CD4-positive, alpha-beta T cell treated with Interleukin-2 at 100 ng/mL for 4 hours (primary cell): ENCODE results near the gene ADGRG4.
"Not testable (repeated sequence)": the region's sequence is repeated elsewhere in the genome, so short reads cannot be mapped to it uniquely, and the experiment has no call there.

Experiments used
- DNase-seq: peaks from one replicate; pipeline ENCODE4 v3.0.0-alpha.2; 2020; ENCODE audit warnings: low spot score

ADGRG4 gene, protein sequence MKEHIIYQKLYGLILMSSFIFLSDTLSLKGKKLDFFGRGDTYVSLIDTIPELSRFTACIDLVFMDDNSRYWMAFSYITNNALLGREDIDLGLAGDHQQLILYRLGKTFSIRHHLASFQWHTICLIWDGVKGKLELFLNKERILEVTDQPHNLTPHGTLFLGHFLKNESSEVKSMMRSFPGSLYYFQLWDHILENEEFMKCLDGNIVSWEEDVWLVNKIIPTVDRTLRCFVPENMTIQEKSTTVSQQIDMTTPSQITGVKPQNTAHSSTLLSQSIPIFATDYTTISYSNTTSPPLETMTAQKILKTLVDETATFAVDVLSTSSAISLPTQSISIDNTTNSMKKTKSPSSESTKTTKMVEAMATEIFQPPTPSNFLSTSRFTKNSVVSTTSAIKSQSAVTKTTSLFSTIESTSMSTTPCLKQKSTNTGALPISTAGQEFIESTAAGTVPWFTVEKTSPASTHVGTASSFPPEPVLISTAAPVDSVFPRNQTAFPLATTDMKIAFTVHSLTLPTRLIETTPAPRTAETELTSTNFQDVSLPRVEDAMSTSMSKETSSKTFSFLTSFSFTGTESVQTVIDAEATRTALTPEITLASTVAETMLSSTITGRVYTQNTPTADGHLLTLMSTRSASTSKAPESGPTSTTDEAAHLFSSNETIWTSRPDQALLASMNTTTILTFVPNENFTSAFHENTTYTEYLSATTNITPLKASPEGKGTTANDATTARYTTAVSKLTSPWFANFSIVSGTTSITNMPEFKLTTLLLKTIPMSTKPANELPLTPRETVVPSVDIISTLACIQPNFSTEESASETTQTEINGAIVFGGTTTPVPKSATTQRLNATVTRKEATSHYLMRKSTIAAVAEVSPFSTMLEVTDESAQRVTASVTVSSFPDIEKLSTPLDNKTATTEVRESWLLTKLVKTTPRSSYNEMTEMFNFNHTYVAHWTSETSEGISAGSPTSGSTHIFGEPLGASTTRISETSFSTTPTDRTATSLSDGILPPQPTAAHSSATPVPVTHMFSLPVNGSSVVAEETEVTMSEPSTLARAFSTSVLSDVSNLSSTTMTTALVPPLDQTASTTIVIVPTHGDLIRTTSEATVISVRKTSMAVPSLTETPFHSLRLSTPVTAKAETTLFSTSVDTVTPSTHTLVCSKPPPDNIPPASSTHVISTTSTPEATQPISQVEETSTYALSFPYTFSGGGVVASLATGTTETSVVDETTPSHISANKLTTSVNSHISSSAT (N-terminal part only)

DNA sequence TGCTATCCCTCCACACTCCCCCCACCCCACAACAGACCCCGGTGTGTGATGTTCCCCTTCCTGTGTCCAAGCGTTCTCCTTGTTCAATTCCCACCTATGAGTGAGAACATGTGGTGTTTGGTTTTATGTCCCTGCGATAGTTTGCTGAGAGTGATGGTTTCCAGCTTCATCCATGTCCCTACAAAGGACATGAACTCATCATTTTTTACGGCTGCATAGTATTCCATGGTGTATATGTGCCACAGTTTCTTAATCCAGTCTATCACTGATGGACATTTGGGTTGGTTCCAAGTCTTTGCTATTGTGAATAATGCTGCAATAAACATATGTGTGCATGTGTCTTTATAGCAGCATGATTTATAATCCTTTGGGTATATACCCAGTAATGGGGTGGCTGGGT lies at the start of gene ADGRG4:
TSS of gene ADGRG4 (plus strand) at position 243 of the 400 bp plus-strand sequence. CDS start 7,815 bp downstream, outside the sequence.
- not testable (repeated sequence) for DNase-seq

DNA sequence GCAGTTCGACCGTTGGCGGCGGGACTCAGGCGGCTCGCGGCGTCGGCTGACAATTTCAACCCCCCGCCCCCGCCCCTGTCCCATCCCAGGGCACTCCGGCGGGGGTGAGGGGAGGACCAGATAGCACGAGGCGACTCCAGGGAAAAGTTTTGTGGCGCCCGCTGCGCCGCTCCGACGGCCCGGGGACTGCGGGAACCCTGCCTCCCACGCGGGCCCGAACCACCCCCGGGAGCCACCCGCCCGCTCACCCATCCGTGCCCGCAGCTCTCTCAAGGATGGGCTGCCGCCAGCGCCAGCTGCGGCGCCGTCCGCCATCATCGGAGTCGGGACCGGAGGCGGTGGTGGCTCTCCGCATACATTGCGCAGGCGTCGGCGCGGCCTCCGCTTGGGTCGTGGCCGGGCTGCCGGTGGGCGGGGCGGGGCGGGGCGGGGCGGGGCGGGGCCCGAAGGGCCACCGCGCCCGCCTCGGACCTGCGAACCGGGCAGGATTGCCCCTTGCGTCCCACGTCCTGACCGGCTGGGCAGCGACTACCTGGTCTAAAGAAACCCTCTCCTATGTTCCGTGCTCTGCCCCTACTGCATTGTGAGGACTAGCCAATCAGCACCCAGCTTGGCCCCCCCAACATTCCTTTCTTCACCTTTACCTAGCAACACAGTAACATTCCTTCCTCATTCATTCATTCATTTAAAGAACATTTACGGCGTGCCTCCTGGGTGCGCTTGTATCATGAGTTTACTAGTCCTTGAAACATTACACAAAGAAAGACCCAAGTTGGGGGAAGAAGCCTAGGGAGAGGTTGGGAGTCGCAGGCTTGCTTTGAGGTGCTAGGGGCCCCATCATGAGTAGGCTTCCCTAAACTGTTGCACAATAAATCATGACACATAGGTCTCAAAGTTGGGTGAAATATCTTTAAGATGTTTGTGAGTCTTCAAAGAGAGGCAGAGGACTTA lies 49.4 kb upstream of the ADGRG4 start, which contains the start of gene MAP7D3:
TSS of gene MAP7D3 (minus strand) at position 360 of the 951 bp plus-strand sequence. CDS start at position 318, 42 bp downstream.
- peak; percentile 64 for DNase-seq

DNA sequence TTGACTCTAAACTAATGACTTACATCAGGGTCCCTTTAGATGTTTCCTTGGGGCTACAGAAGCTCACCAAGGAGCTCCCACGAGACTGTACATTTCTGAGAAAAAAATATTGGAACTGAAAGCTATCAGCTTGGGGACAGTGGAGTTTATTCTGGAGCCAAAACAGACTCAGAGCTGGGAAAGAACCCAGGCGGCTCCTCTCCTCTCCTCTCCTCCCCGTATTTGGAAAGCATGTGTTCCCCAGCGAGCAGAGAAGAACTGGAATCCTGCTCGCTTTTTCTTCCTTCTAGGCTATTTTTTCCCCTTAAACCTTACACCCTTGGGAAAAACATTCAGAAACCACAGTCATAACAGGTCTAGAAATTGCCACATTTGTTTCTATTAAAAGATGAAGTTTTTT lies 45.2 kb upstream of the ADGRG4 start:
- DNase-seq: no peak

DNA sequence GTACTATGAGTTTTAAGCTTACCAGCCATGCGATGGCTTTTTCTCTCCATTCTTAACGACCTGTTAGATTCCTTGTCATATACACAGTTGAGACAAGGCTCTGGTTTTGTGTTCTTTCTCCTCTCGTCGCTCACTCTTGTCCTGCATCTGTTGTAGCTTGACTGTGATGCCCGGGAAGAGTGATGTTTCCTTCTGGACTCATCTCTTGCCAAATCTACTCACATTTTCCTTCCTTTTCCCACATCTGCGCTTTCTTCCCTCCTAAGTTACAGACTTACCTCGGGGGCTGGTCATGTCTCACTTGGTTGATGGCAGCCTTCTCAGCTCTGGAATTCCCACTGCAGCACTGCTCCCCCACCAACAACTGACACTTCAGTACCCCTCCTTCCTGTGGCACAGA lies 44.7 kb upstream of the ADGRG4 start:
- no peak for DNase-seq

DNA sequence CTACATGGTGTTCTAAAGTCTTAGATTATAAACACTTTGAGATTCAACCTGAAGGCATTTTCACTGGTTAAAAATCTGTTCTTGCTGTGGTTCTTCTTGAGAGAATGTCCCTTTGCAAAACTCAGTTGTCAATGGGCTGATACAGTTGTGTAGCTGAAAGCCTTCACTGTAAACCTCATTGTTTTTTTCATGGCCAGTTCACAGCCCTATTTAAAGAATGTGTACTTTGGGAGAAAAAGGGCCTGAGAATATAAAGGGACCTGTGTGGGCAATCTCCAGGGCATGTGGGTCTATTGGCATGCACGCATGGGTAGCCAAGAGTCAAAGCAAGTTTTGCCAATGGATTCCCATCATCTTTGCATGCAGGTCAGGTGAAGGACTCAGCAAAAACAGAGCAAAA lies 41.8 kb upstream of the ADGRG4 start:
- no peak for DNase-seq

DNA sequence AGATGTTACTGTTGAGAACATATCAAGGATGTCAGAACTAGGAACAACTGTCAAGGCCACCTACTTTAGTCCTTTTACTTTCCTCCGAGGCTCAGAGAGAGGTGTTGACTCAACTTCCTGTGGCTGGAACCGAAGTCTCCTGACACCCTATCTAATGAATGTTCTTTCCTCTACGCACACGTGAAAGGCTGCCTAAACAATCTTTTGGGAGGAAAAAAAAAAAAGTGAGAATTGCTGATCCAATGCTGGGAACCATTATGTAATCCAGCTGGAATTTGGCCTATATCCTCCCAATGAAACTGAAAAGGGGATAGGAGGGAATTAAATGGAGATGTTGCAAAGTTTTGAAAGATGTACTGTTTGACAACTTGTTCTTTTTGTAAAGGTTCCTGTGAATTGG lies 41.2 kb upstream of the ADGRG4 start:
- peak; percentile 27 for DNase-seq

DNA sequence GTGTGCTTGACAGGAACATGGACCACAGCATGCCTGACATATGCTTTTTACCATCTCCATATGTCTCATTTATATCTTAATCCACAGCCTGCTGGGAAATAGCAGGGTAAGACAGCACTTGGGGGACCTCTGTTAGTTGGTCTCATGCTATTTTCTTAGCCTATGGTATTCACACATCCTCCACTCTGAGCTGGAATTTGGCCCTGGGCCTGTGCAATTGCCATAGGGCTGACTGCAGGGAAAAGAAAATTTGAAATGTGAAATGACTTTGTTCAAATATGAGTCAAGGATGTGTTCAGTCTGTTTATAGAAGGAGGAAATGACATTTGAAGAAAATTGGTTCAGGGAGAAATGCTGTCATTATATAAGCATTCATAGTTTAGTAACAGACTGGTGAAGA lies 40.0 kb upstream of the ADGRG4 start:
- DNase-seq: no peak

DNA sequence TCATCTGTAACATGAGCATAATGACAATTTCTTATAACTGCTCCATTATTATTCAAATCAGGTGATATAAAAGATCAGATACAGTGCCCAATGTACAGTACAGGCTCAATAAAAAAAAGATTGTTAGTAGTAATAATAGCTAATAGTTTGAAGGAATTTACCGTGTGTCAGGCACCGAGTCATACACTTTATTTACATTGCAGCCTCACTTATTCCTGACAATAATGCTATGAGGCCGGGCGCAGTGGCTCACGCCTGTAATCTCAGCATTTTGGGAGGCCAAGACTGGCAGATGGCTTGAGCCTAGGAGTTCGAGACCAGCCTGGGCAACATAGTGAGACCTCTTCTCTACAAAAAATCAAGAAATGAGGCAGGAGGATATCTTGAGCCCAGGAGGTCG lies 39.4 kb upstream of the ADGRG4 start:
- no peak for DNase-seq

DNA sequence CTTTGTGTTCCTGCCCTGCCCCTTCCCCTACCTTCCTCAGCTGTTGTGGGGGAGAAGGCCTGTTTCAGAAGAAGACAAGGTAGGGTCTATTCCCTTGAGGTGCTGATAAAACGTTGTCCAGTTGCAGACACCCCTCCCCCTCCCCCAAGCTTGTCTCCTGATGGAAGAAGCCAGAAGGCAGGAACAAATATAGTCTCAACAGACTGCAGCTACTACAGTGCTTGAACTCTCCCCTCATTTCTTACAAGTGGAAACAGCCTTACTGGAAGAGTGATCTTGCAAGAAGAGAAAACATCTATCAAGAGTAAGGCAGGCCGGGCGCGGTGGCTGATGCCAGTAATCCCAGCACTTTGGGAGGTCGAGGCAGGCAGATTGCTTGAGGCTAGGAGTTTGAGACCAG lies 38.5 kb upstream of the ADGRG4 start:
- DNase-seq: no peak

DNA sequence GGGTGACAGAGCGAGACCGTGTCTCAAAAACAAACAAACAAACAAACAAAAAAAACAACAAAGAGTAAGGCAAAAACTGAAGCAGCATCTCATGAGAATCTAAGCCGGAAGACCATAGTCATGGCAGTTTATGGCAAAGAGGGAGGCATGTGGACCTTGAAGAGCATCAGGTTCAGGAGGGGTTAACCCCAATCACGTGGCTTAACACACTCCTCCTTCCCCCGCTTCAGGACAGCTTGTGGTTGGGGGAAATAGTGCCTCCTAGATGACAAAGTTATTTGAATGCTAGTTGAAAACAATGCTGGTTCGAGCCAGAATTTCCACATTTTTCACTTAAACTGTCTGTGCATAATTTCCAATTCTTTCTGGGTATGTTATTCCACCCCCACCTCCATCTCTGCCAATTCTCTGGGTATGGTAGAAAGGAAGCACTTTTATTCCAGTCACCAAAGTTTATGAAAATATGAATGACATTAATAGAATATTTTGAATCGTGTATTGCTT lies 37.9 kb upstream of the ADGRG4 start:
- DNase-seq: no peak

DNA sequence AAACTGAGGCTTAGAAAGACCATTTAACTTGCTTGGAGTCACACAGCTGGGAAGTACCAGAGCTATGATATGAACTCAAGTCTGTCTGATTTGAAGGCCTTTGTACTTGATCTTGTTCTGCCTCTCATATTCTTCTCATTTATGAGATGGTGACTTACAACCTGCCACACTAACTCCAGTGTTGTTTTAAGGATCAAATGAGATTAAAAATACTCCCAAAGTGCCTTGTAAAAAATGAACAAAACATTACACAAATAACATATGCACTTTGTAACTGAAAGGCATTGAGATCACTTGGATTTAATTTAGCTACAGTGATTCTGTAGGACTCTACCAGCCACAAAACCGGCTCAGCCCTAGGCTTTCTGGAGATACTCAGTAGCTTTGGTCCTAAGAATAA lies 33.9 kb upstream of the ADGRG4 start:
- DNase-seq: no peak

DNA sequence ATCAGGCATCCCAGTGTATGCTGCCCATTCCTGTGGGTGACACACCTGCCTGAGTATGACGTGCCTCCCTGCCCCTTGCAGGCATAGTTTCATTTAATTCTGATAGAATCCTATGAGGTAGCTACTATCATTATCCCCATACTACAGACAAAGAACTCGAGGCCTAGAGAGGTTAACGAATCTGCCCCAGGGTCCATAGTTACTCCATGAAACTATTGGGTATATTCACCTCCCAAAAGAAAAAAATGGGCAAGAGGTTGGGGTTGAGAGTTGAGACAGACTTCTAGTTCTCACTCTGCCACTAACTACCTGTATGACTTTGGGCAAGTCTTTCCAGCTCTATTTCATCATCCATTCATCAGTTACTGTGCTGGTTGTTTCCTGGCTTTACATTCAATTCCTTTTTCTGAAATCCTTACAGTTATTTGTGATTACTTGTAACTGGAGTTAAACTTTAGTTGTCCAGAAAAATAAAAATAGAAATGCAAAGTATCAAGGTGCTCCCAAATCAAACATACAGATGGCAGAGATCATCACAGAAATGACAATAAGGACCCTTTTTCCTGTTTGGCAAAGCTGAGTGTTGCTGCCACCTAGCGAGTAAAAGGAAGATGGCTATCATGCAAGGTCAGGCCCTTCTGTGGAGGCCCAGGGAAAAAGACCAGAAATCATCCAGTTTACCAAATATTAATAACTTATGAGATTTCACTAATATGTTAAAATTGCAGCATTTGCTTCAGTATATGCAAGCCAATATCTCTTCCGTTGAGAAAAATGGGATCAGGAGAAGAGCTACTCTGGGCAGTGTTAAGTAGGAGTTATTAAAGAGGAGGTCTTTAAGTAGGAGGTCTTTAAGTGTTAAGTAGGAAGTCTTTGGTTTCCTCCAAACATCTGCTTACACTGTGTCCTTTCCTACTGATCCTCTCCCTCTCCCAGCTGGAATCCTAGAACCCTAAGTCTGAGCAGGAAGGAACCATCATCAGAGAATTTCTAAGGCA lies 32.4 kb upstream of the ADGRG4 start:
- DNase-seq: peak; percentile 62

DNA sequence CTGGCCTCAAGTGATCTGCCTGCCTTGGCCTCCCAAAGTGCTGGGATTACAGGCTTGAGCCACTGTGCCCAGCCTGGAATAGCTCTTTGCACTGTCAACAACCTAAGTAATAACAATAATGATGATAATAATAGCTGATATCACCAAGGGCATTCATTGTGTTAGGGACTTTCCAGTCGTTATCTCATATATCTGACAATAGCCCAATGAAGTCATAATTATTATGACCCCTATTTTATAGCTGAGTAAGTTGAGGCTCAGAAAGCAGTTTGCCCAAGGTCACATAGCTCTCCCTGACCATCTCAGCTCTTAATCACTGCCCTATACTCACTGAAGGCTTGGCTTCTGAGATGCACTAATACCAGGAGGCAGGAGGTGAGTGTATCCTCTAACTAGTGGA lies 30.8 kb upstream of the ADGRG4 start:
- no peak for DNase-seq

DNA sequence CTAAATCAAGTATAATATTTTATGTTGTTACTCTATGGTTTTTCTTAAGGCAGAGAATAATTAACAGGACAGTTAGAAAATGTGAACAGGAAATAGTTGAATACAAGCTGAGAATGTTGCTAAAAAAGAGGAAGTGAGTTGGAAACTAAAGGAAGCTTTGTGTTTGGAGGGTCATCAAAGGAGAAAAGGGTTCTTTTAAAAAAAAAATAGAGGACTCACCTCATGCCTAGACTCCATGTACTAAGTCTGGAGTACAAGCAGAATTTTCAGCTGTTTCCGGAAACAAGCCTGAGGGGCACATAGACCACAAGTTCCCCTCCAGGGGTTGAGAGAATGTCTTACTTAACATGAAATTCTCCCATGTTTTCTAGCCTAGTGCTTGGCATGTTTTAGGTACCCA lies 29.5 kb upstream of the ADGRG4 start:
- DNase-seq: no peak

DNA sequence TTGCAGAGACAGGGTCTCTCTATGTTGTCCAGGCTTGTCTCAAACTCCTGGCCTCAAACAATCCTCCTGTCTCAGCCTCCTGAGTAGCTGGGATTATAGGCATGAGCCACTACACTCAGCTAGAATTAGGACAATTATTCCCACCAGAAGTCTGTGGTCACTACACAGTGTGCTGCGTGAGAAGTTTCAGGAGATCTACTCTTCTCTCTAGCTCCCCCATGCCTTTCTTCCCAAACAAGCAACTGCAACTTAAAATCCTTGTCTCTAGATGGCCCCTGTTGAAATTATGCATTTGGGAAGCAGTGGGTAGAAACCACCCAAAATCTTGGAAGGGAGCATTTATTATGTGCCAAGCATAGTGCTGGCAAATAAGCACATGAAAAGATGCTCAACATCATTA lies 28.4 kb upstream of the ADGRG4 start:
- DNase-seq: no peak

DNA sequence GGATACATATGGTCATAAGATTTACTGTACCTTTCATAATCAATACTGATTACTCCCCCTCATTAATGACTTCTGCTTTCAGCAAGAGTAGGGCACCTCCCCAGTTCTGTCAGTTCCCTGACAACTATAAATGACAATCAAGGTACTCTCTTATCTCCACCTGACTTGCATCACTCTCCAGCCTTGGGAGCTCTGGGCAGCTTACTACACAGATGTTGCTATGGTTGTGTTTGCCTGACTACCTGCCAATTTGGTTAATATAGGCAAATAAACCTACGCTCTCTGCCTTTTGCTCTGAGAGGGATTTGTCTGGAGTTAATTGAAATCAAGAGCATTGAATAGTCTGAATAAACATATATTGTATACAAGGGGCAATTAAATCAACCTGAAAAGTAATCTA lies 26.8 kb upstream of the ADGRG4 start:
- no peak for DNase-seq

DNA sequence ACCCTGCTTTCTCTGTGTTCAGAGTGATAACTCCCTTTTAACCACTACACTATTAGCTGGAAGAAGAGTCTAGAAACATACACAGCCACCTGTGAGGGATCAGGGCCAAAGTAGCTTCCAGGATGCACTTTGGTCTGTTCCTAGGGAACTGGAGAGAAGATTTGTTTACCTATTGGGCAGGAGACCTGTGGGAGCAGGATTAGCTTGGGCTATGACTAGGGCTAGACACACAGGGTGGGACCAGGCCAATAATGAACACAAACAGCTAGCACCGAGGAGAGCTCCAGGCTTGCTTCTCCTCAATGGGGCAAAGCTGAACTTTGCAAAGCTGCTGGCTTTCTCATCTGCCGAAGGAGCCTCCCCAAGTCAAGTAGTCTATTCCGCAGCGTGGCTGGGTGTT lies 25.2 kb upstream of the ADGRG4 start:
- no peak for DNase-seq

DNA sequence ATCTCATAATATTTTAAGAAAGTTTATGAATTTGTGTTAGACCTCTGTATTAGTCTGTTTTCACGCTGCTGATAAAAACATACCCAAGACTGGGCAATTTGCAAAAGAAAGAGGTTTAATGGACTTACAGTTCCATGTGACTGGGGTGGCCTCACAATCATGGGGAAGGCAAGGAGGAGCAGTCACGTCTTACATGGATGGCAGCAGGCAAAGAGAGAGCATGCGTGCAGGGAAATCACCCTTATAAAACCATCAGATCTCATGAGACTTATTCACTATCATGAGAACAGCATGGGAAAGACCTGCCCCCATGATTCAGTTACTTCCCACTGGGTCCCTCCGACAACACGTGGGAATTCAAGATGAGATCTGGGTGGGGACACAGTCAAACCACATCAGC lies 14.4 kb upstream of the ADGRG4 start:
- DNase-seq: not testable (repeated sequence)

DNA sequence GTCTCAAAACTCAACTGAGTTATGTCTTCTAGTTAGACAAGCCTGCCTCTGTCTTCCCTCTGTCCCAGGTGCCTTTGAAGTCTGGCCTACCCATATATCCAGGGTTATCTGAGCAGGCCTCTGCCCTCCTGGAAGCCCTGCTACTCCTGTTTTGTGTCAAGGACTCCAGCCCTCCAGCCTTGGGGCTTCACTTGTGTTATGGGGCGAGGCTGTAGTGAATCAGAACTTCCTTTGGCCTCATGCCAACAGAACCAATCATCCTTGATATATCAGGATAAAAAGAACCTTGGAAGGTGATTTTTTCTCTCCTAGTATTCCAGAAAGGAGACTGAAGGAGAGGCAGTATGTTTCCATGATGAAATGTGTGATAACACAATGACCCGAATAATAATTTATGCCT lies 8.9 kb upstream of the ADGRG4 start:
- no peak for DNase-seq

DNA sequence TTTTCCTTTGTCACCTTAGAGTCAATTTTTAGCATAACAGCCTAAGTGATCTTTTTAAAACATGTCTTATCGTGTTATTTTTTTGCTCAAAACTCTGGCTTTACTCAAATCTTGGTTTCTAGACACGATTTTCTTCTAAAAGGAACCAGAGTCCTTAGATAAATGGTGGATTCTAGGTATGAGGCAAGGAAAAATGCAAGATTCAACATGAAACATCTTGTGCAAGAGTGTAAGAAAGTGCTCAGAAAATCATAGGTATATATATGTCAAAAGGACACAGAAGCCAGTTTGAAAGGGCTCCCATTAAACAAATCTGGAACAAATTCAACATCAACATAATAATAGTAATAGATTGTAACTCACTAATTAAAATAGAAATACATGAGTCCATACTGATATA lies 8.1 kb upstream of the ADGRG4 start:
- no peak for DNase-seq
